Coronary artery (tissue), 2 donors: ENCODE measurements around the gene PLA2G2F.

Experiments used
- DNase-seq: peaks from one replicate; pipeline ENCODE4 v3.0.0-alpha.2; 2017; ENCODE audit warnings: low spot score
- H3K27ac ChIP-seq, 2 donors: fragments of 200-600 bp; sonication (generic); one replicate each; pipeline ENCODE4 v1.5.1; 2016 to 2019
- H3K4me3 ChIP-seq: fragments of 200-600 bp; sonication (generic); 2 replicates; pipeline ENCODE4 v1.5.1; 2016; ENCODE audit warnings: mild to moderate bottlenecking, moderate library complexity
- TF ChIP-seq, protein P1 (sequence below): fragments of 200-600 bp; sonication (generic); IDR thresholded peaks from one replicate; pipeline ENCODE4 v1.5.1; 2019; ENCODE audit warnings: antibody characterized with exemption

The PLA2G2F gene

DNA sequence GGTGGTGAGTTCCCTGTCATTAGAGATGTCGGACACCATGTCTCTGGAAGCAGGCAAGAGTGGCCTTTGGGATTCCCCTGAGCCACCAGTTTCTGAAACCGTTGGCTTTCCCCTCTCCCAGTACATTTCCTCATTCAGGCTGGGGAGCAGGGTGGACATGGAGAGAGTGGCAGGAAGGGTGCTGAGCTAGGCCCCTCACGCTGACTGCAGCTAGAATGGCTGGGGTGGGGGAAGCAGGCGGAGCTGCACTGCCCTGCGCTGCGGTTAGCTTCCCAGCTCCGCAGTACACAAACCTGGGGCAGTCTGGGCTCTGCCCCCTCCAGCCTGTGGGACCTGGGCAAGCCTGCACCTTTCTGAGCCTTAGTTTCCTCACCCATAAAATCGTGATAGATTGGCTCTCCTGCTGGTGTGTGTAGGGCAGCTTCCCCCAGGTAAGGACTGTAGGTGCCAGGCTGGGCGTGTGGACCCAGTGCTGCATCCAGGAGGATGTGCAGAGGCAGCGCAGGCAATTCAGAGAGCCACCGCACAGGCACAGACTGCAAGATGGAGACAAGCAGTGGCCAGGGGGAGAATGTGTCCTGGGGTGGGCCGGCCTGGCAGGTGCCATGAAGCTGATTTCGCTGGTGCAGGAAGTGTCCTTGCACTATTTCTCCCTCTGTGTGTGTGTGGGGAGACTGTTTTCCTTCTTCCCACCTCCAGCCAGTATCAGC, 3.0 kb downstream of the PLA2G2F start:
- Histone ChIP-seq H3K4me3 (no peak overlapping the region), H3K27ac (no peak overlapping the region)
- no peak for DNase-seq
- TF ChIP-seq, protein P1, sequence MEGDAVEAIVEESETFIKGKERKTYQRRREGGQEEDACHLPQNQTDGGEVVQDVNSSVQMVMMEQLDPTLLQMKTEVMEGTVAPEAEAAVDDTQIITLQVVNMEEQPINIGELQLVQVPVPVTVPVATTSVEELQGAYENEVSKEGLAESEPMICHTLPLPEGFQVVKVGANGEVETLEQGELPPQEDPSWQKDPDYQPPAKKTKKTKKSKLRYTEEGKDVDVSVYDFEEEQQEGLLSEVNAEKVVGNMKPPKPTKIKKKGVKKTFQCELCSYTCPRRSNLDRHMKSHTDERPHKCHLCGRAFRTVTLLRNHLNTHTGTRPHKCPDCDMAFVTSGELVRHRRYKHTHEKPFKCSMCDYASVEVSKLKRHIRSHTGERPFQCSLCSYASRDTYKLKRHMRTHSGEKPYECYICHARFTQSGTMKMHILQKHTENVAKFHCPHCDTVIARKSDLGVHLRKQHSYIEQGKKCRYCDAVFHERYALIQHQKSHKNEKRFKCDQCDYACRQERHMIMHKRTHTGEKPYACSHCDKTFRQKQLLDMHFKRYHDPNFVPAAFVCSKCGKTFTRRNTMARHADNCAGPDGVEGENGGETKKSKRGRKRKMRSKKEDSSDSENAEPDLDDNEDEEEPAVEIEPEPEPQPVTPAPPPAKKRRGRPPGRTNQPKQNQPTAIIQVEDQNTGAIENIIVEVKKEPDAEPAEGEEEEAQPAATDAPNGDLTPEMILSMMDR, result no peak

DNA sequence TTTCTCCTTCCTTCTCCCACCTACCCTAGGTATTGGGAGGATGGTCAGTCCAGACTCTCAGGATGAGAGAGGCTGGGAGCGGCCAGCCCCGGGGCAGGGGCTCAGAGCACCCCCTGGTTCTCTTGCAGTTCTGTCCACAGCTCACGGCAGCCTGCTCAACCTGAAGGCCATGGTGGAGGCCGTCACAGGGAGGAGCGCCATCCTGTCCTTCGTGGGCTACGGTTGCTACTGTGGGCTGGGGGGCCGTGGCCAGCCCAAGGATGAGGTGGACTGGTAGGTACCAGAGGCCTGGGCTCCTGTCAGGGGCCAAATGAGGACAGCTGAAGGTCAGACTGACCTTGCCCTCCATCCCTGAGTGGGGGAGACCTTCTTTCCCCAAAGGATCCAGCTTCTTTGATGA, 4.2 kb downstream of the PLA2G2F start:
- H3K27ac ChIP-seq, result no peak overlapping the region
- no peak for DNase-seq
- no peak overlapping the region for H3K4me3 ChIP-seq
- TF ChIP-seq, protein P1, result no peak

DNA sequence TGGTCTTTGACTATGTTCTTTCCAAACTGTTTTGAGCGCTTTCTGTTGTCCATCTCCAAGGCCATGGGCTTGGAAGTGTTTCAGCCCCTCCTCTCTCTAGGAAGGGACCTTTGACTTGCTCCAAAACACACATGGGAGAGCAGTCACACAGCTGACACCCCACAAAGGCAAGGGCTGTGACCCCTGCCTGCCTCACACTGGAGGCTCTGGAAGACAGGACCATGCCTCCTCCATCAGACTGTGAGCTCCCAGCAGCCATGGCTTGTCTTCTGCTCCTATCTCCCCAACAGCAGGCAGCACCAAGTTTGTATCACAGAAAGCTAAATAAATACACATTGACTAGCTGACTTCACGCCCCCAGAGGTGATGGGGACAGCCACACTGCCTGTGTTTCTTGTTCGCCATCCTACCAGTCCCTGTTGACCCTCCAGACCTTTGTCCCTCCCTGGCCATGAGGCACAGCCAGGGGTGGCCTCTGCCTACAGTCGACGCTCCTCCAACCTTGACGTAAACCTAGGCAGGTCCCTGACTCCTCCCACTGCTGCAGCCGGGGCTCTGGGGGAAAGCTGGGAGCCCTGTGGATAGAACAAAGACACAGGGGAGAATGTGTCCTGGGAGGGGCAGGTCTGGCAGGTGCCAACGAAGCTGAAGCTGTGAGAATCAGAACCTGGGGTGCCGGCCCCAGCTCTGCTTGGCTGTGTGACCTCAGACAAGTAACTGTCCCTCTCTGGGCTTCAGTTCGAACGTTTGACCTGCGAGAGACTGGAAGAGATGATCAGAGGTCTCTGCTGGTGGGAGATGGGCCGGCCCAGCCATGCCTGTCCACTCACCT, 4.8 kb downstream of the PLA2G2F start:
- TF ChIP-seq, protein P1, result no peak
- Histone ChIP-seq H3K27ac (no peak overlapping the region), H3K4me3 (no peak overlapping the region)
- DNase-seq, result no peak

DNA sequence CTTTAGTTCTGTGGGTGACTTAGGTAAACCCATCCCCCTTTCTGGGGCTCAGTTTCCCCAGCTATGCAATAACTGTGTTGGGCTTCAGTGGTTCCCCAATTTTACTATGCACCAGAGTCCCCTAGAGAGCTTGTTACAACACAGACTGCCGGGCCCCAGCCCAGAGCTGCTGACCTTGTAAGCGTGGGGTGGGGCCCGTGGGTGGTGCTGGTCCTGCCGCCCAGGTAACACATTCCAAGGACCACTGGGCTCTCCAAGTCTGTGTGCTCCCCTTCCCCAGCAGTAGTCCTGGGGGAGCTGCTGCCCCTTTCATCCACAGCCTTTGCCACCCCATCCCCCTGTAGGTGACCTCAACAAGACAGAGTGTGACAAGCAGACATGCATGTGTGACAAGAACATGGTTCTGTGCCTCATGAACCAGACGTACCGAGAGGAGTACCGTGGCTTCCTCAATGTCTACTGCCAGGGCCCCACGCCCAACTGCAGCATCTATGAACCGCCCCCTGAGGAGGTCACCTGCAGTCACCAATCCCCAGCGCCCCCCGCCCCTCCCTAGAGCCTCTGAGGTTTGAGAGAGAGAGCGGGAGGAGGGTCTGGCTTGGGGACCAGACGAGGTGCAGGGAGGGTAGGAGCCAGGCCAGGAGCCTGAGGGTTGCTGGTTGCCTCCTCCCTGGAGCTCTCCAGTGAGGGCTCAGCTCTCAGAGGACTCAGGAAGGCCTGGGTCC, 8.9 kb downstream of the PLA2G2F start:
- no peak overlapping the region for H3K4me3 ChIP-seq
- DNase-seq, result no peak
- TF ChIP-seq, protein P1, result no peak

DNA sequence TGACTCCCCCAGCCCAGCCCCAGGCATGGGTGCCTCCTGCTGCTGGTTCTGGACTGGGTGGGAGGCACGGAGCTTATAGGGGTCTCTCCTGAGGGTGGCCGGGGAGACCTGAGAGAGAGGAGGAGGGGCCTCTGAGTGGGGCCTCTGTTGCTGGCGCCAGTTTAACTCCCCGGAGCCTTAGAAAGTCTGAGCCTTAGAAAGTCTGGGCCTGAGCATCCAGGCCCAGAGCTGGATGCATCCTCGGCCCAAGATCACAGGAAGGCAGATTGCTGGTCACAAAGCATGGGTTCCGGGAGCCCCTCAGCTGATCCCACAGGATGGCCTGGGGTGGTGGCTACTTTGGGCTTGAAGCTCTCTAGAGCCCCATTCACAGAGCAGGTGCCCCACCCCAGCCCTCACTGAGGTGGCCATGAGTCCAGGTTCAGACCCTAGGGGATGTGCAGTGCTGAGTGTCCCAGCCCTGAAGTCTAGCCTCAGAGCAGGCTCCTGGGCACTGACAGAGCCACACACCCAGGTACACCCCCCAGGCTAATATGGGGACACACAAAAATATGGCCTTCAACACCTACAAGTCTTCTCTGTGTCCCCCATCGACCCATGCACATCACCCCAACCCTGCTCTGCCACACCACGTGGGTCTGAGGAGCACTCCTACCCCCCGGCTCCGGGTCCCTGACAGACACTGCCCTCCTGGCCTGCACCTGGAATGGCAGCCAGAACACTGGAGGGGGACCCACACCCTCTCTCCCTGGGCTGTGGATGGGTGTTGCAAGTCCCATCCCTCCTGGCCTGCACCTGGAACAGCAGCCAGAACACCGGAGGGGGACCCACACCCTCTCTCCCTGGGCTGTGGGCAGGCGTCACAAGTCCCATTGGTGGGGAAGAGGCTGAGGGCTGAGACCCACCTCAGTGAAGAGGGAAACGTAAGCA, 9.7 kb downstream of the PLA2G2F start:
- H3K4me3 ChIP-seq, result no peak overlapping the region
- H3K27ac ChIP-seq, result no peak overlapping the region
- TF ChIP-seq, protein P1, result no peak
- no peak for DNase-seq

More for the DNA sequence above, 8.9 kb downstream of the PLA2G2F start:
- H3K27ac ChIP-seq, result no peak overlapping the region

DNA sequence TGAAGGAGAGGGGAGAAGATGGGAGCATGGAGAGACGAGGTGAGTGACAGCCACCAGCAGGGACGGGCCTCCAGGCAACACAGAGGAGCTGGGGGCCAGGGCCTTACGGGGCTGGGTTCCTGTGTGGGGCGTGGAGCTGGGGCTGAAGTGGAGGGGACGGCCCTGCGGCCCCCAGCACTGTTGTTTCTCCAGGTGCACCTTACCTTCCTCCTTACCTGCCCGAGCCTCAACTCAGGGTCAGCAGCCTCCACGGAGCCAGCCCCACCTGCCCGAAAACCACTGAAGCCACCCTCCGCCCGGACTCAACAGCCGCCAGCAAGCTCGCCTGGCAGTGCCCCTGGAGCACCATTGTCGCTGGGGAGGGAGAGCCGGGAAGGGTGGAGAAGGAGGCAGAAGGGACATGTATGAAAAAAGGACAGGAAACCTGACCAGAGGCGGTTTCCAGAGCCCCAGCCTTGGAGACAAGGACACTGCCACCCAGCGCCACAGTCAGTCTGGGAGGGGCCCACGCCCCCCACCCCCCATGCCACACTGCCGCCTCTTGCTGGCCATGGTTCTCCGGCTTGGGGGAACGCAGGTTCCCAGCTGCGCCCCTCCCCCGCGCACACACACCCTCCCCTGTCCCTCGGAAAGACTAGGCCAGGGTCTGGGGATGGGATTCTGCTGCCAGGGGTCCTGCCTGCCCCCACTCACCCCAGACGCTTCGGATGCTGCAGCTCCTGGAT, 10.6 kb downstream of the PLA2G2F start:
- Histone ChIP-seq H3K27ac (no peak overlapping the region), H3K4me3 (no peak overlapping the region)
- DNase-seq, result no peak
- TF ChIP-seq, protein P1, result no peak
